ENCODE data around the gene SH3BGRL2. TPM values are rescaled to one million over a fixed set of nuclear protein-coding genes. Genes with fewer than 3 reads are reported as not detected.
A peak's percentile ranks its signal among the peaks of the same experiment; 100 is the strongest.

Gene SH3BGRL2
- total RNA-seq, 3 donors from 2014 or later = 63.2 to 158 (median 127) TPM

- Histone ChIP-seq H3K4me3 (no peak overlapping the region), H3K36me3 (ENCODE audit: low read depth) (no peaks in the 10 kb centered on the region), H3K9me3 (no peaks in the 10 kb centered on the region), H3K4me1 (ENCODE audit: low read depth) (peaks cover 10% of the 10 kb centered on the region)
- DNase-seq (no peak), ATAC-seq (peak; percentile 71)
- no peak for TF ChIP-seq CTCF (IDR thresholded peaks at IDR 0.05)
- intact Hi-C loops (cut with DNase I, micrococcal nuclease) = no loop called here
These were observed 56.6 kb downstream of the SH3BGRL2 start for GRCh38 chr6:79687759-79688158.

GRCh38 chr6:79694156-79694555 lies 63.0 kb downstream of the SH3BGRL2 start:
- Histone ChIP-seq H3K4me1 (ENCODE audit: low read depth) (no peaks in the 10 kb centered on the region), H3K9me3 (no peaks in the 10 kb centered on the region), H3K4me3 (no peak overlapping the region), H3K36me3 (ENCODE audit: low read depth) (no peaks in the 10 kb centered on the region)
- no peak for ATAC-seq
- DNase-seq = no peak
- intact Hi-C loops (cut with DNase I, micrococcal nuclease) = no loop called here
- TF ChIP-seq CTCF (IDR thresholded peaks at IDR 0.05) = no peak

- H3K4me3 ChIP-seq = no peak overlapping the region
- ATAC-seq (no peak), DNase-seq (no peak)
- intact Hi-C loops (cut with DNase I, micrococcal nuclease) = no loop called here
- no peaks in the 10 kb centered on the region for H3K4me1 ChIP-seq (ENCODE audit: low read depth)
- H3K9me3 ChIP-seq = no peaks in the 10 kb centered on the region
- TF ChIP-seq CTCF (IDR thresholded peaks at IDR 0.05) = no peak
- H3K36me3 ChIP-seq (ENCODE audit: low read depth) = no peaks in the 10 kb centered on the region
These were observed 63.7 kb downstream of the SH3BGRL2 start for GRCh38 chr6:79694623-79695343.

GRCh38 chr6:79697430-79697829 lies 66.3 kb downstream of the SH3BGRL2 start:
- Histone ChIP-seq H3K9me3 (no peaks in the 10 kb centered on the region), H3K4me1 (ENCODE audit: low read depth) (no peaks in the 10 kb centered on the region), H3K36me3 (ENCODE audit: low read depth) (no peaks in the 10 kb centered on the region), H3K4me3 (no peak overlapping the region)
- intact Hi-C loops (cut with DNase I, micrococcal nuclease) = no loop called here
- no peak for TF ChIP-seq CTCF (IDR thresholded peaks at IDR 0.05)
- no peak for ATAC-seq
- DNase-seq = no peak

- Histone ChIP-seq H3K4me3 (no peak overlapping the region), H3K4me1 (ENCODE audit: low read depth) (no peaks in the 10 kb centered on the region), H3K9me3 (no peaks in the 10 kb centered on the region), H3K36me3 (ENCODE audit: low read depth) (no peaks in the 10 kb centered on the region)
- intact Hi-C loops (cut with DNase I, micrococcal nuclease) = loop anchor here in 1 of 2 donors (10.0 kb wide), 1 partner anchor 125 kb away; no protein-coding TSS in a partner anchor
- no peak for TF ChIP-seq CTCF (IDR thresholded peaks at IDR 0.05)
- DNase-seq (no peak), ATAC-seq (no peak)
These were observed 68.5 kb downstream of the SH3BGRL2 start for GRCh38 chr6:79699606-79700005.
